HepG2 (cell line): ENCODE results near the gene ATE1. TPM values are rescaled to one million over a fixed set of nuclear protein-coding genes. Genes with fewer than 3 reads are reported as not detected.

Source experiments
- BHLHE40 ChIP-seq: IDR thresholded peaks from 2 replicates; pipeline ENCODE4 v1.6.1; 2011; ENCODE audit warnings: low read length, improper control_type of control experiment
- CBX2 ChIP-seq, 2 experiments: fragments of 200-600 bp in 1 of 2; sonication (generic); formaldehyde crosslinking in 1 of 2; IDR thresholded peaks; 2 replicates each; pipeline versions ENCODE4 v1.7.0 to v1.8.1; 2018 to 2022; ENCODE audit warnings: low read depth in 2 of 2, low read length in 1 of 2, mild to moderate bottlenecking in 1 of 2, missing genetic modification reagents in 1 of 2
- CENPBD1 ChIP-seq: sonication (generic); formaldehyde crosslinking; IDR thresholded peaks from 2 replicates; pipeline ENCODE4 v1.8.0; 2022; ENCODE audit warnings: missing genetic modification reagents, low read depth, mild to moderate bottlenecking, borderline replicate concordance
- CREM ChIP-seq, 2 experiments: sonication (generic) in 1 of 2; formaldehyde crosslinking in 1 of 2; IDR thresholded peaks; 2 replicates each; pipeline versions ENCODE4 v1.4.0 to v1.6.1; 2016 to 2020; ENCODE audit warnings: antibody characterized with exemption in 1 of 2, mild to moderate bottlenecking in 1 of 2, missing genetic modification reagents in 1 of 2
- FIP1L1 ChIP-seq: fragments of 200-400 bp; formaldehyde crosslinking; IDR thresholded peaks from 2 replicates; pipeline ENCODE4 v1.6.1; 2018; ENCODE audit warnings: low read depth, mild to moderate bottlenecking, low read length, moderate library complexity, borderline replicate concordance; ENCODE audit not compliant: insufficient read depth
- MED8 ChIP-seq: sonication (generic); formaldehyde crosslinking; IDR thresholded peaks from 2 replicates; pipeline ENCODE4 v1.8.1; 2023; ENCODE audit warnings: mild to moderate bottlenecking, missing genetic modification reagents; ENCODE audit not compliant: insufficient replicate concordance
- ONECUT2 ChIP-seq: sonication (generic); formaldehyde crosslinking; IDR thresholded peaks from 2 replicates; pipeline ENCODE4 v1.4.0; 2020; ENCODE audit warnings: missing genetic modification reagents
- POGK ChIP-seq: sonication (generic); formaldehyde crosslinking; conservative IDR thresholded peaks from 2 replicates; pipeline ENCODE4 v1.8.0; 2022; ENCODE audit warnings: mild to moderate bottlenecking, moderate library complexity, missing genetic modification reagents
- PRDM4 ChIP-seq: sonication (generic); formaldehyde crosslinking; IDR thresholded peaks from 2 replicates; pipeline ENCODE4 v1.9.0; 2021; ENCODE audit warnings: missing genetic modification reagents, borderline replicate concordance
- RARA ChIP-seq: IDR thresholded peaks from 2 replicates; pipeline ENCODE4 v1.6.1; 2016; ENCODE audit warnings: missing genetic modification reagents, missing compliant biosample characterization
- RERE ChIP-seq: IDR thresholded peaks from 2 replicates; pipeline ENCODE4 v1.6.1; 2016; ENCODE audit warnings: low read depth, missing genetic modification reagents, missing compliant biosample characterization
- RFX1 ChIP-seq: fragments of 450-650 bp; IDR thresholded peaks from 2 replicates; pipeline ENCODE4 v1.6.1; 2017
- SPEN ChIP-seq: sonication (generic); formaldehyde crosslinking; IDR thresholded peaks from 2 replicates; pipeline ENCODE4 v1.5.1; 2020; ENCODE audit warnings: low read depth, mild to moderate bottlenecking, missing genetic modification reagents
- ZBTB37 ChIP-seq: sonication (generic); formaldehyde crosslinking; IDR thresholded peaks from 2 replicates; pipeline ENCODE4 v1.4.0; 2020; ENCODE audit warnings: mild to moderate bottlenecking, missing genetic modification reagents
- ZNF225 ChIP-seq: sonication (generic); formaldehyde crosslinking; IDR thresholded peaks from 2 replicates; pipeline ENCODE4 v1.4.0; 2020; ENCODE audit warnings: mild to moderate bottlenecking, missing genetic modification reagents
- ZNF724P ChIP-seq: sonication (generic); formaldehyde crosslinking; IDR thresholded peaks from 2 replicates; pipeline ENCODE4 v1.8.0; 2022; ENCODE audit warnings: missing genetic modification reagents, borderline replicate concordance
- polyA plus RNA-seq, 8 experiments: library from polyadenylated mRNA; depleted of rRNA in 3 of 8; stranded (reverse) in 7 of 8; unstranded in 1 of 8; fragments of >200 nt; fragmentation: Illumina TruSeq in 4 of 8; extraction: Trizol in 4 of 8; gene quantifications; 2 replicates each; pipeline versions ENCODE4 v1.2.1 to v1.2.3, GENCODE V29; 2011 to 2016; ENCODE audit warnings: low read depth in 4 of 8, missing spikeins in 1 of 8, mixed read lengths in 1 of 8; ENCODE audit not compliant: insufficient read depth in 1 of 8
- total RNA-seq, 5 experiments: library from RNA; depleted of rRNA; stranded (reverse); fragments of >200 nt; fragmentation: Illumina TruSeq; extraction: Trizol; gene quantifications; 2 replicates each; pipeline ENCODE4 v1.2.3, GENCODE V29; 2016; ENCODE audit warnings: low read depth in 1 of 5

ATE1 gene
- total and polyA plus RNA-seq, 2 of the 13 experiments (the other 11 are each of a cell fraction or from before 2014, with no cell fraction given), result 17.5 to 42.2 TPM

GRCh38 chr10:121974535-121975294, 46.9 kb upstream of the ATE1 start, which contains the start of gene NSMCE4A (continued):
- TF ChIP-seq RERE (CRISPR knock-in tag) (no peak), FIP1L1 (0 out of 2 replicates have a peak, but pooled peaks have one; percentile 28), CENPBD1 (CRISPR knock-in tag) (no peak), RFX1 (no peak), MED8 (CRISPR knock-in tag) (no peak), BHLHE40 (no peak), ZNF724P (CRISPR knock-in tag) (peak; percentile 79; the same call in 1 of the 2 replicates), CREM (IDR thresholded peaks at IDR 0.05) (no peak), CREM (CRISPR knock-in tag; IDR thresholded peaks at IDR 0.05) (no peak), CBX2 (IDR thresholded peaks at IDR 0.05; ENCODE audit: low read depth, low read length) (no peak), CBX2 (CRISPR knock-in tag; IDR thresholded peaks at IDR 0.05; ENCODE audit: low read depth) (no peak), SPEN (CRISPR knock-in tag) (peak; percentile 72; the same call in 1 of the 2 replicates), RARA (peak; percentile 12; the same call in 1 of the 2 replicates), PRDM4 (no peak), POGK (CRISPR knock-in tag) (peak; percentile 55; the same call in 1 of the 2 replicates), ONECUT2 (no peak), ZBTB37 (CRISPR knock-in tag) (no peak), ZNF225 (no peak)
